ENCODE results near the gene FUT7. TPM values are rescaled to one million over a fixed set of nuclear protein-coding genes. Genes with fewer than 3 reads are reported as not detected.
"Not testable (repeated sequence)": the region's sequence is repeated elsewhere in the genome, so short reads cannot be mapped to it uniquely, and the experiment has no call there.

The FUT7 gene
- total RNA-seq, 1 donor = not detected

DNA sequence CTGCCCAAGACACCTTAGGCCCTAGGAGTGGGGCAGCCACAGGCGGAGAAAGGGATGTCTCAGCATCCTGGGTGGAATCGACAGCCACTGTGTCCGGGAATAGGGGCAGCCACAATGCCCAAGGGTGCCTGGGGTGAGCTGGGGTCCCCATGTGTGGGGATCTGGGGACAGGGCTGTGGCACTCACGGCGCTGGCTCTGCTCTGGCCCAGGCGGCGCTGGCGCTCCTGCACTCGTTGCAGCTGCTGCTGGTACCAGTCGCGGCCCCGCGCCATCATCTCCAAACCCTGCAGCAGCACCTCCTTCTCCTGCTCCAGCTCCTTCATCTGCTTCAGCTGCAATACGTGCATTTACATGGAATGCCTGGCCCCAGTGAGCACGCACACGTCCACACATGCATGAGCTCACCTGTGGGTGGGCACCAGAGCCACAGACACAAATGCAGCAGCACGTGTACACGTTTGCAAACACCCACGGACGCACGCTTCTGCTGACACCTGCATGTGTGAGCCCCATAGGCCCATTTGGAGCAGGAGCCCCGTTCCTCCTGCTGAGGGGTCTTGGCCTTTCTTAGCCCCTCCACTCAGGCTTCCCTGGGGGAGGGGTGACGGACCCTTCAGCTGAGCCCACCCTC lies 33.6 kb upstream of the FUT7 start:
- Histone ChIP-seq H3K4me1 (ENCODE audit: insufficient read depth, low read length) (no peaks in the 10 kb centered on the region), H3K27ac (ENCODE audit: low read depth, low read length) (no peak overlapping the region), H3K4me3 (ENCODE audit: insufficient read depth, low read length) (no peak overlapping the region), H3K27me3 (ENCODE audit: insufficient read depth, low read length) (no peaks in the 10 kb centered on the region), H3K36me3 (ENCODE audit: insufficient read depth, low read length) (no peaks in the 10 kb centered on the region), H3K4me2 (ENCODE audit: insufficient read depth, low read length) (no peak overlapping the region), H3K9me3 (ENCODE audit: low read depth, low read length) (no peaks in the 10 kb centered on the region), H4K20me1 (ENCODE audit: insufficient read depth, low read length) (peaks cover 6% of the 10 kb centered on the region), H2AFZ (ENCODE audit: low read length) (no peak overlapping the region), H3K79me2 (ENCODE audit: insufficient read depth, low read length) (no peaks in the 10 kb centered on the region)
- TF ChIP-seq, protein P1, sequence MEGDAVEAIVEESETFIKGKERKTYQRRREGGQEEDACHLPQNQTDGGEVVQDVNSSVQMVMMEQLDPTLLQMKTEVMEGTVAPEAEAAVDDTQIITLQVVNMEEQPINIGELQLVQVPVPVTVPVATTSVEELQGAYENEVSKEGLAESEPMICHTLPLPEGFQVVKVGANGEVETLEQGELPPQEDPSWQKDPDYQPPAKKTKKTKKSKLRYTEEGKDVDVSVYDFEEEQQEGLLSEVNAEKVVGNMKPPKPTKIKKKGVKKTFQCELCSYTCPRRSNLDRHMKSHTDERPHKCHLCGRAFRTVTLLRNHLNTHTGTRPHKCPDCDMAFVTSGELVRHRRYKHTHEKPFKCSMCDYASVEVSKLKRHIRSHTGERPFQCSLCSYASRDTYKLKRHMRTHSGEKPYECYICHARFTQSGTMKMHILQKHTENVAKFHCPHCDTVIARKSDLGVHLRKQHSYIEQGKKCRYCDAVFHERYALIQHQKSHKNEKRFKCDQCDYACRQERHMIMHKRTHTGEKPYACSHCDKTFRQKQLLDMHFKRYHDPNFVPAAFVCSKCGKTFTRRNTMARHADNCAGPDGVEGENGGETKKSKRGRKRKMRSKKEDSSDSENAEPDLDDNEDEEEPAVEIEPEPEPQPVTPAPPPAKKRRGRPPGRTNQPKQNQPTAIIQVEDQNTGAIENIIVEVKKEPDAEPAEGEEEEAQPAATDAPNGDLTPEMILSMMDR (IDR thresholded peaks at IDR 0.05; ENCODE audit: extremely low read depth, low read depth, low read length) = no peak
- DNase-seq (ENCODE audit: insufficient read length, low spot score, missing footprints) = peak; percentile 81

DNA sequence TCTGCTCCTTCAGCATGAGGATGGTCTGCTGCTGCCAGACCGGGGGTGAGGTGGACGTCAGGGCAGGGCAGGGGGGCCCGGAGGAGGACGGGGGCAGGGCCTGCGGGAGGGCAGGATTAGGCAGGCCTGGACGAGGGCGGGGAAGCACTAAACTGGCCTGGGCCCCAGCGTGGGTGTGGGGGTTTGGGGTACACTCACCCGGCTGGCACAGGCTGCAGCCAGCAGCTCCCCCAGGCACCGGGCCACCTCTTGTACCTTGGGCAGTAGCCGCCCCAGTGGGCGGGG lies 32.9 kb upstream of the FUT7 start:
- peaks cover 6% of the 10 kb centered on the region for H4K20me1 ChIP-seq (ENCODE audit: insufficient read depth, low read length)
- DNase-seq (ENCODE audit: insufficient read length, low spot score, missing footprints) = peak; percentile 44
- no peaks in the 10 kb centered on the region for H3K79me2 ChIP-seq (ENCODE audit: insufficient read depth, low read length)
- H3K27me3 ChIP-seq (ENCODE audit: insufficient read depth, low read length) = no peaks in the 10 kb centered on the region
- TF ChIP-seq, protein P1 (IDR thresholded peaks at IDR 0.05; ENCODE audit: extremely low read depth, low read depth, low read length) = no peak
- H2AFZ ChIP-seq (ENCODE audit: low read length) = no peak overlapping the region
- no peak overlapping the region for H3K4me3 ChIP-seq (ENCODE audit: insufficient read depth, low read length)
- H3K36me3 ChIP-seq (ENCODE audit: insufficient read depth, low read length) = no peaks in the 10 kb centered on the region
- H3K4me2 ChIP-seq (ENCODE audit: insufficient read depth, low read length) = no peak overlapping the region
- no peaks in the 10 kb centered on the region for H3K9me3 ChIP-seq (ENCODE audit: low read depth, low read length)
- no peaks in the 10 kb centered on the region for H3K4me1 ChIP-seq (ENCODE audit: insufficient read depth, low read length)
- no peak overlapping the region for H3K27ac ChIP-seq (ENCODE audit: low read depth, low read length)

DNA sequence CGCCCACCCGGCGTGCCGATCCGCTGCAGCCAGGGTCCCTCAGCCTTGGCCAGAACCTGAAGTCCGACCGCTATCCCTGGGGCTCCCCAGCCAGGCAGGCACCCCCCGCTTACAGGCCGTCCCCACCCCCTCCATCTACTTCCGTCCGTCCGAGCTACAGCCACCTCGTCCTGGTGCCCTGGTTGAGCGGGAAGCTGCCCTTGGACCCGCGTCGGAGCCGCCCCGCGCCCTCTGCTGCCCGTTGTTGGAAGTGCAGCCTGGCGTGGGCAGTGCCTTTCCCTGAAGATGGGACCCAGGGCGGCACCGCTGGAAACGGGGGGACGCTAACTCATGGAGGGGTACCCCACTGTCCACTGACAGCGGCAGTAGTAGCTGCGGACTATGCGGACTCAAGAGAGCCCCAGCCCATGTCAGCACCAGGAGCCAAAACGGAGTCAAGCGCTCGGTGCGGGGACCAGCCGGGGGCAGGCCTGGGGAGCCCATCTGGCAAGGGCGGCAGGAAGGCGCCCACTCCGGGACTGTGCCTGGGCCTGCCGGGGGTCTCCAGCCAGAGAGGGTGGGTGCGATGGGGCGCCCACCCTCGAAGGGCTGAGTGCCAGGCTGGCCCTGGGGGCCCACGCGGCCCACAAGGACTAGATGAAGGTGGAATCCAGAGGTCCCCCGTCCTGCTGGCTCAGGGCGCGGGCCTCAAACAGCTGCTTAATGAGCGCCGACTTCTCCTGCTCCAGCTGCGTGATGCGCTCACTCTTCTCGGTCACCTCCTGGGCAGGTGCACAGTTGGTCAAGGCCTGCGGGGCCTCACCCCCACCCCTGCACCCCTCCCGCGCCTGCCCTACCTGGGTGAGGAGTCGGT lies 32.4 kb upstream of the FUT7 start:
- TF ChIP-seq, protein P1 (IDR thresholded peaks at IDR 0.05; ENCODE audit: extremely low read depth, low read depth, low read length) = peak; percentile 74
- DNase-seq (ENCODE audit: insufficient read length, low spot score, missing footprints) = peak; percentile 97
- Histone ChIP-seq H3K9me3 (ENCODE audit: low read depth, low read length) (no peaks in the 10 kb centered on the region), H3K4me3 (ENCODE audit: insufficient read depth, low read length) (no peak overlapping the region), H4K20me1 (ENCODE audit: insufficient read depth, low read length) (peaks cover 6% of the 10 kb centered on the region), H2AFZ (ENCODE audit: low read length) (no peak overlapping the region), H3K4me1 (ENCODE audit: insufficient read depth, low read length) (no peaks in the 10 kb centered on the region), H3K36me3 (ENCODE audit: insufficient read depth, low read length) (no peaks in the 10 kb centered on the region), H3K79me2 (ENCODE audit: insufficient read depth, low read length) (no peaks in the 10 kb centered on the region), H3K27me3 (ENCODE audit: insufficient read depth, low read length) (no peaks in the 10 kb centered on the region), H3K27ac (ENCODE audit: low read depth, low read length) (no peak overlapping the region), H3K4me2 (ENCODE audit: insufficient read depth, low read length) (no peak overlapping the region)

DNA sequence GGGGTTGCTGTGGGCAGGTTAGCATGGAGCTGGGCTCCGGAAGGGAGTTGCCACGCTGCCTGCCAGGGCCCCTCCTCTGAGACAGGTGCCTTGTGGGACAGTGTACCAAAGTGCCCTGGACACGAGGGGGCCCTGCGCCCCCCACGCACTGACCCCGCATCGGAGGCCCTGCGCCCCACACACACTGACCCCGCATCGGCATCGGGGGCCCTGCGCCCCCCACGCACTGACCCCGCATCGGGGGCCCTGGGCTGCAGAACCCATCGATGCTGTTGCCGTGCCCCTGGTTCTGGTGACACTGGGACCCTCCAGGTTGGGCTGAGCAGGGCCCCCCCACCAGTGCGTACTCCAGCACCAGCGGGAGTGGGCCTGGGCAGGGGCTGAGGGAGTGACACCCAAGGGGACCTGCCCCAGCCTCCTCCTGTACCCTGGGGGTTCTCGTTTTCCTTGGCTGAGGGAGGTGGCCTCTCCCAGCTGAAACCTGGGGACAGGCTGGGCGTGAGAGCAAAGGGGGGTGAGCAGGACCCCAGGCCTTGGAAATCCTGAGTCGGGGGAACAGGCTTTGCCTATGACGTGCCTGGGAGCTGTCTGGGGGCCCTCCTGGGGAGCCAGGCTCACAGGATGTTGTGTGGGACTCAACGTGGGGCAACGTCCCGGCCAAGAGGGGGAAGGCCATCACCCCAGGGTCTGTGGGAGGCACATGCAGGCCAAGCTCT lies 31.6 kb upstream of the FUT7 start:
- H4K20me1 ChIP-seq (ENCODE audit: insufficient read depth, low read length) = peaks cover 5% of the 10 kb centered on the region
- H3K4me1 ChIP-seq (ENCODE audit: insufficient read depth, low read length) = no peaks in the 10 kb centered on the region
- H3K36me3 ChIP-seq (ENCODE audit: insufficient read depth, low read length) = no peaks in the 10 kb centered on the region
- H3K79me2 ChIP-seq (ENCODE audit: insufficient read depth, low read length) = no peaks in the 10 kb centered on the region
- no peak overlapping the region for H3K4me2 ChIP-seq (ENCODE audit: insufficient read depth, low read length)
- no peak overlapping the region for H3K4me3 ChIP-seq (ENCODE audit: insufficient read depth, low read length)
- H3K27me3 ChIP-seq (ENCODE audit: insufficient read depth, low read length) = no peaks in the 10 kb centered on the region
- no peak overlapping the region for H2AFZ ChIP-seq (ENCODE audit: low read length)
- no peaks in the 10 kb centered on the region for H3K9me3 ChIP-seq (ENCODE audit: low read depth, low read length)
- no peak overlapping the region for H3K27ac ChIP-seq (ENCODE audit: low read depth, low read length)
- peak; percentile 78 for DNase-seq (ENCODE audit: insufficient read length, low spot score, missing footprints)
- TF ChIP-seq, protein P1 (IDR thresholded peaks at IDR 0.05; ENCODE audit: extremely low read depth, low read depth, low read length) = no peak

DNA sequence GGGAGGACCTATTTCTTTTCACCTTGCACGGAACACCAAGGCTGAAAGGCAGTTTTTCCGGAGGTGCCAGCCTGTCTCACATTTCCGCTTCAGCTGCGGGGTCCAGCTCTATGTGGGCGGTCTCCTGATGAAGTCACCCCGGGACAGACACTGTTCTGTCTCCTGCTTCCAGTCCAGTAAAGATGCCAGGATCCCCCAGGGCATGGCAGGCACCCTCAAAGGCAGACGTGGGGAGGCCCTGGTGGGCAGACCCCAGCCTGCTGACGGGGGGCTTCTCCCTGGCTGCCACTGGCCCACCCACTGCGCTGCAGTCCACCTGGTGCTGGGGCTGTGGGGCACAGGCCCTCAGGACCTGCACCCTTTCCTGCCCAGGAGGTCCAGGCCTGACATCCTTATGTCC lies 30.9 kb upstream of the FUT7 start:
- DNase-seq (ENCODE audit: insufficient read length, low spot score, missing footprints); H3K27ac ChIP-seq (ENCODE audit: low read depth, low read length); H3K4me1 ChIP-seq (ENCODE audit: insufficient read depth, low read length); H3K79me2 ChIP-seq (ENCODE audit: insufficient read depth, low read length); H3K9me3 ChIP-seq (ENCODE audit: low read depth, low read length); H3K4me3 ChIP-seq (ENCODE audit: insufficient read depth, low read length); H2AFZ ChIP-seq (ENCODE audit: low read length); H3K27me3 ChIP-seq (ENCODE audit: insufficient read depth, low read length); H3K36me3 ChIP-seq (ENCODE audit: insufficient read depth, low read length); H4K20me1 ChIP-seq (ENCODE audit: insufficient read depth, low read length); H3K4me2 ChIP-seq (ENCODE audit: insufficient read depth, low read length): not testable (repeated sequence)

All from osteoblast (primary cell).